Caco-2 (cell line): Measurements from ENCODE around the gene ABCC1. TPM values are rescaled to one million over a fixed set of nuclear protein-coding genes. Genes with fewer than 3 reads are reported as not detected.

Experiments used
- BruUV-seq: library from RNA; stranded (reverse); fragments of 400-500 nt; replicated peaks from 2 replicates; lab custom pipeline; 2021; lab: Mats Ljungman, UMichigan
- CTCF ChIA-PET: fragments of 300-600 bp; sonication (Branson Sonifier 250); formaldehyde crosslinking; loops from one replicate; lab custom pipeline; 2022; ENCODE audit warnings: antibody characterized with exemption; lab: Charles Lee
- POLR2A ChIA-PET: fragments of 300-600 bp; sonication (Branson Sonifier 250); formaldehyde crosslinking; loops from one replicate; lab custom pipeline; 2022; ENCODE audit warnings: antibody characterized with exemption; lab: Charles Lee
- DNase-seq, 2 experiments: peaks; one replicate each; pipeline versions ENCODE4 v3.0.0 to v3.0.0-alpha.2; 2020 to 2022
- H3K27me3 ChIP-seq: replicated peaks from 2 replicates; pipeline ENCODE4 v1.6.0; 2011; ENCODE audit warnings: low read length; ENCODE audit not compliant: control insufficient read depth, insufficient read depth
- H3K36me3 ChIP-seq: 2 replicates; pipeline ENCODE4 v1.5.1; 2011; ENCODE audit warnings: low read length; ENCODE audit not compliant: control insufficient read depth, insufficient read depth
- H3K4me1 ChIP-seq: fragments of 250-450 bp; sonication (Bioruptor Pico); 2 replicates; pipeline ENCODE4 v1.5.1; 2020; ENCODE audit warnings: mild to moderate bottlenecking
- H3K4me3 ChIP-seq: 2 replicates; pipeline ENCODE4 v1.5.1; 2011; ENCODE audit warnings: low read depth, mild to moderate bottlenecking, control low read depth, low read length
- H3K9me3 ChIP-seq: fragments of 250-450 bp; sonication (Bioruptor Pico); 2 replicates; pipeline ENCODE4 v1.5.1; 2020; ENCODE audit warnings: mild to moderate bottlenecking, moderate library complexity
- H3K27ac Mint-ChIP-seq: one replicate; pipeline ENCODE4 v1.8.0; 2022; ENCODE audit warnings: mixed read lengths; ENCODE audit not compliant: unreplicated experiment
- H3K27me3 Mint-ChIP-seq: one replicate; pipeline ENCODE4 v1.8.0; 2022; ENCODE audit warnings: mixed read lengths; ENCODE audit not compliant: insufficient read depth, unreplicated experiment
- H3K36me3 Mint-ChIP-seq: one replicate; pipeline ENCODE4 v1.8.0; 2022; ENCODE audit warnings: mild to moderate bottlenecking, mixed read lengths; ENCODE audit not compliant: insufficient read depth, unreplicated experiment
- H3K4me1 Mint-ChIP-seq: one replicate; pipeline ENCODE4 v1.8.0; 2022; ENCODE audit warnings: low read depth, mixed read lengths; ENCODE audit not compliant: unreplicated experiment
- H3K4me3 Mint-ChIP-seq: one replicate; pipeline ENCODE4 v1.8.0; 2022; ENCODE audit warnings: mild to moderate bottlenecking, moderate library complexity, mixed read lengths; ENCODE audit not compliant: unreplicated experiment
- H3K9me3 Mint-ChIP-seq: one replicate; pipeline ENCODE4 v1.8.0; 2022; ENCODE audit warnings: mixed read lengths; ENCODE audit not compliant: unreplicated experiment
- CTCF ChIP-seq, 2 experiments: fragments of 200-600 bp in 1 of 2; IDR thresholded peaks; 1 replicate in 1 of 2; 2 replicates in 1 of 2; pipeline versions ENCODE4 v1.5.1 to v1.8.0; 2011 to 2022; ENCODE audit warnings: antibody characterized with exemption in 1 of 2, control low read depth in 1 of 2, inconsistent platforms in 1 of 2, low read depth in 1 of 2, low read length in 1 of 2, mild to moderate bottlenecking in 1 of 2, moderate library complexity in 1 of 2; ENCODE audit not compliant: insufficient read depth in 1 of 2, severe bottlenecking in 1 of 2, unreplicated experiment in 1 of 2
- intact Hi-C: fragments of 100-400 bp; cut with micrococcal nuclease; formaldehyde crosslinking; loops from one replicate; pipeline ENCODE4 v1.10.0; 2022; ENCODE audit not compliant: unreplicated experiment
- total RNA-seq: library from RNA; stranded (reverse); gene quantifications from 2 replicates; pipeline ENCODE4 v1.2.3, GENCODE V29; 2022

Gene ABCC1
- total RNA-seq, 1 experiment from 2014 or later = 22.3 TPM

GRCh38 chr16:15974057-15974456 is 24.6 kb downstream of the ABCC1 start:
- Mint-ChIP-seq H3K9me3 (peaks cover 32% of the 10 kb centered on the region), H3K27me3 (no peaks in the 10 kb centered on the region), H3K4me1 (peaks cover 9% of the 10 kb centered on the region), H3K27ac (no peak overlapping the region), H3K36me3 (peaks cover 37% of the 10 kb centered on the region), H3K4me3 (no peak overlapping the region)
- H3K4me1 ChIP-seq = peaks cover 10% of the 10 kb centered on the region; the same call in 1 of the 2 replicates
- no peak for DNase-seq
- POLR2A ChIA-PET = no interaction called here
- CTCF ChIA-PET = no interaction called here
- H3K4me3 ChIP-seq = no peak overlapping the region
- no peaks in the 10 kb centered on the region for H3K27me3 ChIP-seq
- intact Hi-C loops = no loop called here
- no TSS peak for BruUV-seq
- H3K36me3 ChIP-seq = no peaks in the 10 kb centered on the region
- H3K9me3 ChIP-seq = peaks cover 10% of the 10 kb centered on the region; the same call in 1 of the 2 replicates
- TF ChIP-seq CTCF (IDR thresholded peaks at IDR 0.05; ENCODE audit: insufficient read depth in 1 of 2, low read depth in 1 of 2, low read length in 1 of 2, severe bottlenecking in 1 of 2, unreplicated experiment in 1 of 2) = no peak

GRCh38 chr16:15975172-15975571 is 25.8 kb downstream of the ABCC1 start:
- H3K27me3 ChIP-seq = no peaks in the 10 kb centered on the region
- no peaks in the 10 kb centered on the region for H3K36me3 ChIP-seq
- intact Hi-C loops = no loop called here
- TF ChIP-seq CTCF (IDR thresholded peaks at IDR 0.05; ENCODE audit: insufficient read depth in 1 of 2, low read depth in 1 of 2, low read length in 1 of 2, severe bottlenecking in 1 of 2, unreplicated experiment in 1 of 2) = no peak
- H3K4me3 ChIP-seq = no peak overlapping the region
- POLR2A ChIA-PET = no interaction called here
- peaks cover 9% of the 10 kb centered on the region for H3K4me1 Mint-ChIP-seq
- no TSS peak for BruUV-seq
- H3K36me3 Mint-ChIP-seq = peaks cover 42% of the 10 kb centered on the region
- H3K27ac Mint-ChIP-seq = no peak overlapping the region
- peaks cover 10% of the 10 kb centered on the region; the same call in 1 of the 2 replicates for H3K4me1 ChIP-seq
- no peak overlapping the region for H3K4me3 Mint-ChIP-seq
- H3K9me3 ChIP-seq = peaks cover 10% of the 10 kb centered on the region; the same call in 1 of the 2 replicates
- H3K9me3 Mint-ChIP-seq = peaks cover 43% of the 10 kb centered on the region
- no peak for DNase-seq
- H3K27me3 Mint-ChIP-seq = no peaks in the 10 kb centered on the region
- CTCF ChIA-PET = no interaction called here

- Mint-ChIP-seq H3K4me1 (peaks cover 9% of the 10 kb centered on the region), H3K27ac (no peak overlapping the region), H3K27me3 (no peaks in the 10 kb centered on the region), H3K4me3 (no peak overlapping the region), H3K36me3 (peaks cover 36% of the 10 kb centered on the region), H3K9me3 (peaks cover 38% of the 10 kb centered on the region)
- no TSS peak for BruUV-seq
- CTCF ChIA-PET = no interaction called here
- intact Hi-C loops = no loop called here
- POLR2A ChIA-PET = no interaction called here
- Histone ChIP-seq H3K9me3 (peaks cover 18% of the 10 kb centered on the region), H3K4me1 (peaks cover 10% of the 10 kb centered on the region; the same call in 1 of the 2 replicates), H3K4me3 (no peak overlapping the region), H3K27me3 (no peaks in the 10 kb centered on the region), H3K36me3 (no peaks in the 10 kb centered on the region)
- no peak for TF ChIP-seq CTCF (IDR thresholded peaks at IDR 0.05; ENCODE audit: insufficient read depth in 1 of 2, low read depth in 1 of 2, low read length in 1 of 2, severe bottlenecking in 1 of 2, unreplicated experiment in 1 of 2)
- DNase-seq = no peak
These were observed 26.9 kb downstream of the ABCC1 start for GRCh38 chr16:15976225-15976812.
